ENCODE measurements around the gene KRTAP5-2.

DNA sequence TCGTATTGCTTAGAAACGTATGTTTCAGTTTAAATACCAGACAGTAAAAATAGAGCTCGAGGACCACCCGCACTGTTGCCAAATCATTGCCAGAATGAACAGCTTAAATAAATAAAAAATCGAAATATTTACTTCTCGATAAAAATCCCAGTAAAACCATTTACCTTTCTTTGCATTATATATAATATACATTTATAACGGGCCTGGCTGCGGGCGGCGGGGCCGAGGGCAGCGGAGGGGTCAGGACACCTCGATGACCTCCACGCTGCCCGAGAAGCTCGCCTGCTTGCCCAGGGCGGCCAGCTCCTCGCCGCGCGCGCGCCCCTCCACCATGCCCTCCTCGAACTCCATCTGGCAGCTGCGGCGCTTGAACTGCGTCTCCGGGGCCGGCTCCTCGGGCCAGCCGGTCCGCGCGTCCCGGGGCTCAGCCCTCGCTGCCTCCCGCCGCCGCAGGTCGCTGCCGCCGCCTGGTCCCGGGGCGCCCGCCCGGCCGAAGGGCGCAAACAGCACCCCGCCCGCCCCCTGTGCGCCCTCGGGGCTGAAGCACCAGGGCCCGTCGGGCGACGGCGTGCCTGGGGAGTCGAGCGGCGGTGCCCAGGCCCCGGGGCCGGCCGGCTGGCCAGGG is 41.7 kb downstream of the KRTAP5-2 start:
- TF ChIP-seq RXRA (IDR thresholded peaks at IDR 0.05; ENCODE audit: insufficient read depth, low read depth, low read length) (no peak), SP1 (IDR thresholded peaks at IDR 0.05; ENCODE audit: low read depth, low read length) (no peak), KDM5A (IDR thresholded peaks at IDR 0.05; ENCODE audit: low read length) (no peak), BRCA1 (IDR thresholded peaks at IDR 0.05; ENCODE audit: low read depth, low read length) (no peak), CEBPB (IDR thresholded peaks at IDR 0.05; ENCODE audit: low read depth, low read length) (no peak), TAF7 (optimal IDR thresholded peaks at IDR 0.05; ENCODE audit: borderline replicate concordance, low read depth, low read length) (no peak), HDAC2 (IDR thresholded peaks at IDR 0.05; ENCODE audit: borderline replicate concordance in 1 of 2, low read depth in 2 of 2, low read length in 2 of 2) (no peak), NRF1 (IDR thresholded peaks at IDR 0.05; ENCODE audit: low read depth, low read length) (no peak), SIN3A (conservative IDR thresholded peaks at IDR 0.05 in 1 of 2, IDR thresholded peaks at IDR 0.05 in 1 of 2; ENCODE audit: low read depth in 1 of 2, low read length in 2 of 2) (no peak)
- TF ChIP-seq, protein P1, sequence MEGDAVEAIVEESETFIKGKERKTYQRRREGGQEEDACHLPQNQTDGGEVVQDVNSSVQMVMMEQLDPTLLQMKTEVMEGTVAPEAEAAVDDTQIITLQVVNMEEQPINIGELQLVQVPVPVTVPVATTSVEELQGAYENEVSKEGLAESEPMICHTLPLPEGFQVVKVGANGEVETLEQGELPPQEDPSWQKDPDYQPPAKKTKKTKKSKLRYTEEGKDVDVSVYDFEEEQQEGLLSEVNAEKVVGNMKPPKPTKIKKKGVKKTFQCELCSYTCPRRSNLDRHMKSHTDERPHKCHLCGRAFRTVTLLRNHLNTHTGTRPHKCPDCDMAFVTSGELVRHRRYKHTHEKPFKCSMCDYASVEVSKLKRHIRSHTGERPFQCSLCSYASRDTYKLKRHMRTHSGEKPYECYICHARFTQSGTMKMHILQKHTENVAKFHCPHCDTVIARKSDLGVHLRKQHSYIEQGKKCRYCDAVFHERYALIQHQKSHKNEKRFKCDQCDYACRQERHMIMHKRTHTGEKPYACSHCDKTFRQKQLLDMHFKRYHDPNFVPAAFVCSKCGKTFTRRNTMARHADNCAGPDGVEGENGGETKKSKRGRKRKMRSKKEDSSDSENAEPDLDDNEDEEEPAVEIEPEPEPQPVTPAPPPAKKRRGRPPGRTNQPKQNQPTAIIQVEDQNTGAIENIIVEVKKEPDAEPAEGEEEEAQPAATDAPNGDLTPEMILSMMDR (IDR thresholded peaks at IDR 0.05; ENCODE audit: control extremely low read depth in 1 of 3, insufficient read depth in 1 of 3, low read depth in 1 of 3, low read length in 3 of 3), result no peak

Data from H1 (cell line).